ENCODE results near the gene CCDC160.
"Not testable (repeated sequence)": the region's sequence is repeated elsewhere in the genome, so short reads cannot be mapped to it uniquely, and the experiment has no call there.

CCDC160 gene

GRCh38 chrX:134236626-134237614 lies at the start of gene CCDC160:
Gene CCDC160, plus strand, starts transcription at chrX:134237182. Its CDS starts 7,619 bp downstream, at chrX:134244801.
- peak in 1 of 2 donors; percentile 6 for DNase-seq (ENCODE audit: low read depth in 2 of 2)

DNA sequence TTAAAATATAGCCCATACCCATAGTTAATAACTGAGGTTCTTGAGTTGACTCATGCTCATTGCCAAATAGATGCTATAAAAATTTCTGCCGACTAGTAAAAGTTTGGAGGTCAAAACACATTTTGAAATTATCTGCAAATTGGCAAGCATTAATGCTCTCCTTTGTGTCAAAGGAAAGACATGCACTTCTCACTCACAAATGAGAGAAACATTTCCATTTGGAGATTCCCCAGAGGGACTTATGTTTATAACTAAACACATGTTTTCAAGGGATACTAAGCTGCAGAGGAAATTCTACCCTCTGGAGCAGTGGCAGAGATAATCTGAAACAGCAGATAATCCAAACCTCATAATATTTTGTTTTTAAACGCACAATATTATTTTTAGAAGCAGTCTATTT lies 45.7 kb upstream of the CCDC160 start:
- DNase-seq (ENCODE audit: low read depth in 2 of 2): no peak

DNA sequence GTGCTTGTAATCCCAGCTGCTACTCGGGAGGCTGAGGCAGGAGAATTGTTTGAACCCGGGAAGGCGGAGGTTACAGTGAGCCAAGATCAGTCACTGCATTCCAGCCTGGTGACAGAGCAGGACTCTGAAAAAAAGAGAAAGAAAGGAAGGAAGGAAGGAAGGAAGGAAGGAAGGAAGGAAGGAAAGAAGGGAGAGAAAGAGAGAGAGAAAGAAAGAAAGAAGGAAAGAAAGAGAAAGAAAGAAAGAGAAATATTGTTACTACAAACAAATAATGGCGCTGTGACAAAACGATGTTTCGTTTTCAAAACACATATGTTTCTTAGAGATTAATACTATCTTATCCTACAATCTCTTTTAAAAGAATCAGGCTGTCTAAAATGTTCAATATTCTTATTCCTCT lies 42.1 kb upstream of the CCDC160 start:
- no peak for DNase-seq (ENCODE audit: low read depth in 2 of 2)

DNA sequence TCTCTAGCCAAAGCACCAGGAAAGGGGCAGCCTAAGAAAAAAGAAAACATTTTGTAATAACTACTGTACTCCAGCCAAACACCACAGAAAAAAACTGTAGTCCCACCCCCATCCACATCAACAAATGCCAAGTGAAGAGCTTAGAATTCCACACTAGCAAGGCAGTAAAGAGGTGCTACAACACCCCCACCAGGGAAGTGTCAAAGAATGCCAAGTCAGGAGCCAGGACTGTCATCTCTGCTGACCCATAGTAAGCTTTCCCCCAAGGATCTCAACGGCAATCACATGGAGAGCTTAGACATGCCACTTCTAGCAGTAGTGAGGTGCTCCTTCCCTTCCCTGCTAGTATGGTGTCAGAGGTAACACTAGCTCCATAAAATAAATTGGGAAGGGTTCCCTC lies 34.4 kb upstream of the CCDC160 start:
- DNase-seq (ENCODE audit: low read depth in 2 of 2): no peak

DNA sequence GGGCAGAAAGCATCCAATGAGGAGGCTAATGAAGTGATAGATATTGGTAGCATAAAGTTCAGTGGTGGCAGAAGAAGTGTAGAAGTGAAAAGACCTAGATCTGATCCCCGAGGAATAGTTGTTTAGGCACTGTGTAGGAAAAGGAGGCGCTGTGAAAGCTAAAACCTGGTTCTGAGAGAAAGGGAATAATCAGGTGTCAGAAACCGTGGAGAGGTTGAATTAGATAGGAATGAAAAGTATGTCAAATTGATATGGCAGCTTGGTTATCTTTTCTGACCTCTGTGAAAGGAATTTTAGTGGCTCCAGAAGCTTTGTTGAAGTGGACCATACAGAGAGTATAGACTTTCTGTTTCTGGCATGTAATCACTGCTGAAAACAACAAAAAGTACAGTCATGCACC lies 30.8 kb upstream of the CCDC160 start:
- no peak for DNase-seq (ENCODE audit: low read depth in 2 of 2)

DNA sequence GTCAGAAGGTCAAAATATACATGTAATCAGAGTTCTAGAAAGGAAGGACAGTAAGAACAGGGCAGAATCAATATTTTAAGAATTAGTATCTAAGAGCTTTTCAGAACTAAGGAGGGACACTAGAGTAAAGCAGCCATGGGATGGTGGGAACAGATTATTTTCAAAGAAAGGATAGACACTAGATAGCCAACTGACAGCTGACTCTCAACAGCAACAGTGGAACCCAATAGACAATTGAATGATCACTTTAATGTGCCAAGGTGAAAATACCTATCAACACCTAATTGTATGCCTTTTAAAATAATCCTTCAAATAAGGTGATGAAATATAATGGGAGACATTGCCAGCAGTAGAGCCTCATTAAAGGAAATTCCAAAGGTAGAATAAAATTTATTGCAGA lies 26.5 kb upstream of the CCDC160 start:
- no peak for DNase-seq (ENCODE audit: low read depth in 2 of 2)

GRCh38 chrX:134235236-134235635 lies 1.7 kb upstream of the CCDC160 start:
- DNase-seq (ENCODE audit: low read depth in 2 of 2): no peak

GRCh38 chrX:134238144-134238543 lies 1.2 kb downstream of the CCDC160 start:
- DNase-seq (ENCODE audit: low read depth in 2 of 2): not testable (repeated sequence)

- DNase-seq (ENCODE audit: low read depth in 2 of 2): no peak
Measured at GRCh38 chrX:134239016-134239415, 2.0 kb downstream of the CCDC160 start.

GRCh38 chrX:134240209-134240608 lies 3.2 kb downstream of the CCDC160 start:
- no peak for DNase-seq (ENCODE audit: low read depth in 2 of 2)

DNA sequence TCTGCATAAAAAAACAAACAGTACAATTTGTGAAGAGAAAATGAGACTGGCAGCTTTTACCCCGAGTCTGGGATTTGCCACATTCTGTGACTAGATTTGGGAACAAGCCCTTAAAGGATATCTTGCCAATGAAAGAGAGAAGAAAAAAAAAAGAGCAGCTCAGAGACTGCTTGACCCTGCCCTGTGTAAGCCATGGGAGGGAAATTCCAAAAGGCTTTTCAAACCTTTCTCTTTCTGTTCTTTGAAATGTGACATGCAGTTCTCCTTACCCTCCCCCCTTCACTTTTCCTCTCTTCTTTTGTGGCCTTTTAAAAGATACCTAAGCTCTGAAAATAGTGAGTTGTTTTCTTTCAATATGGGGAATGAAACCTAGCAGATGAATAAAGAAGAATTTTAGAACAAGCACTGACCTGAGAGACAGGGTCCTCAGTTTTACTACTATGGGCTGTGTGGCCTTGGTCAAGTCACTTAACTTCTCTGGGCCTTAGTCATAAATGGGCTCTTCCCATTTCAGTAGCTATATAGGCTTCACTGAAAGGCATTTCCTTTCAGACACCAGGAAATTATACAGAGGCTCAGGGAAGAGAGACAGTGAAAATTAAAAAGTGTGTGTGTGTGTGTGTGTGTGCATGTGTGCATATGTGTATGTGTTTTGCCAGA lies 5.1 kb downstream of the CCDC160 start:
- DNase-seq (ENCODE audit: low read depth in 2 of 2): no peak

GRCh38 chrX:134244043-134244442 lies 7.1 kb downstream of the CCDC160 start:
- DNase-seq (ENCODE audit: low read depth in 2 of 2): no peak

DNA sequence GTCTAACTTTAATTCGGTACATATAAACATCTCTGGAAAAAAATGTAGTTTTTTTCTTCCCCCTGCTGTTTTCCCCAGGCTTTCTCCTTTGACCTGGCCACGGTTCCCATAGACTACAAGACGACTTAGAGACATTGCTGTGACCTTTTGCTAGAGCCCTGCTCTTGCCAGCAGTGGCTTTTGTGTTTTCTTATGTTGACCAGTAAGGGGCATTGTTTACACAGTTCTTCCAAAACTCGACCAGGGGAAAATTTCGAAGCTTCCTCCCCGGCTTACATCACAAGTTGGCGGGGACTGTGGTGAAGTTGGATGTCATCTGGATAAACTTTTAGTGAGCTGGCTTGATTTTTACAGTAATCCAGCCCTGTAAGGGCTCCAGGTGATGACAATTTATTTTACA lies 9.3 kb downstream of the CCDC160 start:
- DNase-seq (ENCODE audit: low read depth in 2 of 2): no peak

DNA sequence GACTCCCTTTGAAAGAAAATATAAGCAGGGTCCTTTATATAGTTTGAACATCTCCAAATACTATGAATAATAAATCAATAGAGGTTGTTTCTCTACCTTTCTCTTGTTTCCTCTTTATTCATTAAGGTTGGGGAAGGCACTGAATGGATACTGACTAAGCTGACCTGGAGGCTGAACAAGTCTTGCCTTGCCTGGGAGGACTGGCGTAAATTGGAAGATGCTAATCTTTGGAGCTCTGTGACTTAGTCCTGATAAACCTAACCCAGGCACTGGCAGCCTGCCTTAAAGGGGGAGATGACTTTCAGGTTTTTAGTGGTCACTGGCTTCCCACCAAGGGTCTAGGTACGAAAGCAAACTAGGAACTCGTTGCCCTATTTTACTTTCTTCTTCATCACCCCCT lies 10.5 kb downstream of the CCDC160 start:
- DNase-seq (ENCODE audit: low read depth in 2 of 2): no peak

DNA sequence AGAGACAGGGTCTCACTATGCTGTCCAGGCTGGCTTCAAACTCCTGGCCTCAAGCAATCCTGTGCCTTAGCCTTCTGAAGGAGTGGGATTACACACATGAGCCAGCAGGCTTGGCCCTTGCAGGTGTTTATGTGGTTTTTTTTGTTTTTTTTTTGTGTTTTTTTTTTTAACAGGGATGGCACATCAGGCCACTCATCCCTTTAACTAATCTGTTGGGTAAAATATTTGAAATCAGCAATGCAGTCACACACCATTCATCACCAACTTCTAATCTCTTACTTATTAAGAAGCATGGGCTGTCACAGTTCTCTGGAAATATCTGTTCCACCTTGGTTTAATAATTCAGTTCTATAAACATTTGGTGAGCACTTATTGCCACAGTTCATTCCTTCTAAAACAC lies 12.3 kb downstream of the CCDC160 start:
- DNase-seq (ENCODE audit: low read depth in 2 of 2): no peak

GRCh38 chrX:134251241-134251640 lies 14.3 kb downstream of the CCDC160 start:
- DNase-seq (ENCODE audit: low read depth in 2 of 2): no peak

- DNase-seq (ENCODE audit: low read depth in 2 of 2): no peak
Measured at GRCh38 chrX:134254511-134254910, 17.5 kb downstream of the CCDC160 start.

DNA sequence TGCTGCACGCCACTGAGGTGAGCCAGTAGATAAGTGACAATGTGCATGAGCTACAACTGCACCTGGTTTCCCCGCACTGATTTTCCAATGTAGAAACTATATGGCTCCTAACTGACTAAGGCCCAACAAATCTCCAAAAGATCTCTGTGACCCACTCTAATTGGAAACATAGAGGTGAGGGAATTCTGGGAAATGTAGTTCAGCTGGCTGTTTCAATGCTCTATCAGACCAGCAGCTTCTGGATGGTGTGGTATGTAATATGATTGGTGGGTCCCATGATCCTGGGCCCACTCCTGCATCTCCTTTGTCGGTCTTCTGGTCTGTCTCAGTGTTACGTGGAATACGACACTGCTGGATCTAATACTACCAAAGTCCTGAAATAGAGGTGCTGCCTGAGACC lies 18.6 kb downstream of the CCDC160 start:
- no peak for DNase-seq (ENCODE audit: low read depth in 2 of 2)

- DNase-seq (ENCODE audit: low read depth in 2 of 2): no peak
Measured at GRCh38 chrX:134256684-134257083, 19.7 kb downstream of the CCDC160 start.

GRCh38 chrX:134258202-134258601 lies 21.2 kb downstream of the CCDC160 start:
- DNase-seq (ENCODE audit: low read depth in 2 of 2): no peak

DNA sequence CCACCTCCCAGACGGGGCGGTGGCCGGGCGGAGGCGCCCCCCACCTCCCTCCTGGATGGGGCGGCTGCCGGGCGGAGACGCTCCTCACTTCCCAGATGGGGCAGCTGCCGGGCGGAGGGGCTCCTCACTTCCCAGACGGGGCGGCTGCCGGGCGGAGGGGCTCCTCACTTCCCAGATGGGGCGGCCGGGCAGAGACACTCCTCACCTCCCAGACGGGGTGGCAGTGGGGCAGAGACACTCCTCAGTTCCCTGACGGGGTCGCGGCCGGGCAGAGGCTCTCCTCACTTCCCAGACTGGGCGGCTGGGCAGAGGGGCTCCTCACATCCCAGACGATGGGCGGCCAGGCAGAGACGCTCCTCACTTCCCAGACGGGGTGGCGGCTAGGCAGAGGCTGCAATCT lies 49.0 kb downstream of the CCDC160 start:
- not testable (repeated sequence) for DNase-seq (ENCODE audit: low read depth in 2 of 2)

- no peak for DNase-seq (ENCODE audit: low read depth in 2 of 2)
Measured at GRCh38 chrX:134287346-134287745, 50.4 kb downstream of the CCDC160 start.

GRCh38 chrX:134294548-134294947 lies 57.6 kb downstream of the CCDC160 start:
- DNase-seq (ENCODE audit: low read depth in 2 of 2): no peak
